Left colon (tissue), 2 donors: Measurements from ENCODE around the gene STX16. TPM values are rescaled to one million over a fixed set of nuclear protein-coding genes. Genes with fewer than 3 reads are reported as not detected.
"Not testable (repeated sequence)": the region's sequence is repeated elsewhere in the genome, so short reads cannot be mapped to it uniquely, and the experiment has no call there.

Experiments
- ATAC-seq: fragments of 200-7000 bp; cut with Tn5 transposase; one replicate; pipeline ENCODE4 v1.9.1; 2020; ENCODE audit warnings: mild to moderate bottlenecking, moderate library complexity
- DNase-seq, 2 donors: peaks; one replicate each; pipeline ENCODE4 v3.0.0-alpha.2; 2020
- intact Hi-C, 2 donors: fragments of 100-400 bp; cut with DNase I in 1 of 2; cut with micrococcal nuclease in 1 of 2; formaldehyde crosslinking; loops; one replicate each; pipeline versions ENCODE4 v1.11.2 to v1.14.0; 2022; cut with DNase I, micrococcal nuclease
- total RNA-seq, 2 donors: library from RNA; stranded (reverse); fragmentation: NEBNext Ultra II Directional; extraction: Animal tissue kit (Norgen Biotek cat#: 25700); gene quantifications; one replicate each; pipeline ENCODE4 v1.2.1, GENCODE V29; 2021
- donor health status: DM: no; HTN: no; CAD: no.
- donor health status: DM: yes; HTN: yes; CAD: no.

STX16 gene
- total RNA-seq, 2 donors from 2014 or later: 39.6 to 40.7 TPM

GRCh38 chr20:58647796-58648501, 3.1 kb upstream of the STX16 start:
- DNase-seq (no peak), ATAC-seq (no peak)
- intact Hi-C loops: no loop called here

- intact Hi-C loops, ATAC-seq, DNase-seq: not testable (repeated sequence)
Measured at GRCh38 chr20:58648502-58648825, 2.6 kb upstream of the STX16 start.

- intact Hi-C loops: loop anchor here in 1 of 2 donors (10.0 kb wide), 2 partner anchors 195 to 415 kb away; no protein-coding TSS in a partner anchor
- DNase-seq (peak in 1 of 2 donors; percentile 55), ATAC-seq (no peak)
Measured at GRCh38 chr20:58649288-58650180, 1.5 kb upstream of the STX16 start.

- peak; percentile 22 for ATAC-seq
- DNase-seq: peak in 1 of 2 donors; percentile 57
- intact Hi-C loops: loop anchor here in 1 of 2 donors (10.0 kb wide), 2 partner anchors 195 to 415 kb away; no protein-coding TSS in a partner anchor
Measured at GRCh38 chr20:58650181-58650775, 805 bp upstream of the STX16 start.

GRCh38 chr20:58651559-58651945, 469 bp downstream of the STX16 start:
- ATAC-seq: no peak
- intact Hi-C loops: loop anchor here in 1 of 2 donors (10.0 kb wide), 2 partner anchors 193 to 417 kb away; no protein-coding TSS in a partner anchor
- no peak for DNase-seq

GRCh38 chr20:58651946-58652605, 993 bp downstream of the STX16 start:
- intact Hi-C loops: loop anchor here in 1 of 2 donors (10.0 kb wide), 2 partner anchors 193 to 417 kb away; no protein-coding TSS in a partner anchor
- DNase-seq (peak; percentile 61 to 69), ATAC-seq (peak; percentile 57)

GRCh38 chr20:58652606-58653294, 1.7 kb downstream of the STX16 start:
- intact Hi-C loops: loop anchor here in 1 of 2 donors (10.0 kb wide), 2 partner anchors 192 to 418 kb away; no protein-coding TSS in a partner anchor
- DNase-seq (no peak), ATAC-seq (no peak)

GRCh38 chr20:58654337-58654736, 3.3 kb downstream of the STX16 start:
- intact Hi-C loops: loop anchor here in 1 of 2 donors (10.0 kb wide), 2 partner anchors 190 to 420 kb away; no protein-coding TSS in a partner anchor
- ATAC-seq: no peak

GRCh38 chr20:58655328-58656107, 4.4 kb downstream of the STX16 start:
- DNase-seq (no peak), ATAC-seq (no peak)
- intact Hi-C loops: loop anchor here in 1 of 2 donors (10.0 kb wide), 2 partner anchors 189 to 421 kb away; no protein-coding TSS in a partner anchor

More at GRCh38 chr20:58654337-58654736, 3.3 kb downstream of the STX16 start:
- DNase-seq: no peak

- intact Hi-C loops: loop anchor here in 1 of 2 donors (10.0 kb wide), 2 partner anchors 188 to 422 kb away; no protein-coding TSS in a partner anchor
- no peak for DNase-seq
- ATAC-seq: no peak
Measured at GRCh38 chr20:58656831-58657230, 5.7 kb downstream of the STX16 start.

GRCh38 chr20:58657262-58657661, 6.2 kb downstream of the STX16 start:
- ATAC-seq (no peak), DNase-seq (no peak)
- intact Hi-C loops: loop anchor here in 1 of 2 donors (10.0 kb wide), 2 partner anchors 188 to 422 kb away; no protein-coding TSS in a partner anchor

- intact Hi-C loops: loop anchor here in 1 of 2 donors (10.0 kb wide), 2 partner anchors 187 to 423 kb away; no protein-coding TSS in a partner anchor
- ATAC-seq (no peak), DNase-seq (no peak)
Measured at GRCh38 chr20:58657986-58658385, 6.9 kb downstream of the STX16 start.

GRCh38 chr20:58658760-58659159, 7.7 kb downstream of the STX16 start:
- intact Hi-C loops: loop anchor here in 1 of 2 donors (10.0 kb wide), 2 partner anchors 186 to 424 kb away; no protein-coding TSS in a partner anchor
- DNase-seq (no peak), ATAC-seq (no peak)

GRCh38 chr20:58659841-58660240, 8.8 kb downstream of the STX16 start:
- intact Hi-C loops: loop anchor here in 1 of 2 donors (10.0 kb wide), 2 partner anchors 185 to 425 kb away; no protein-coding TSS in a partner anchor
- DNase-seq (no peak), ATAC-seq (no peak)

GRCh38 chr20:58660855-58661597, 9.9 kb downstream of the STX16 start:
- intact Hi-C loops: no loop called here
- no peak for DNase-seq
- no peak for ATAC-seq
